Retinal pigment epithelial cell (primary cell): ENCODE results near the gene PKD2L2.
"Not testable (repeated sequence)": the region's sequence is repeated elsewhere in the genome, so short reads cannot be mapped to it uniquely, and the experiment has no call there.

Source experiments
- DNase-seq: peaks from one replicate; pipeline ENCODE4 v3.0.0-alpha.2; 2010; ENCODE audit warnings: low read depth
- H3K4me3 ChIP-seq: 2 replicates; pipeline ENCODE4 v1.5.1; 2011; ENCODE audit warnings: mild to moderate bottlenecking, low read length, control low read depth, moderate library complexity
- CTCF ChIP-seq: conservative IDR thresholded peaks from 2 replicates; pipeline ENCODE4 v1.5.1; 2011; ENCODE audit warnings: low read depth, low read length, control low read depth, inconsistent platforms

Gene PKD2L2

GRCh38 chr5:137935190-137935589 lies 45.9 kb downstream of the PKD2L2 start:
- H3K4me3 ChIP-seq: no peak overlapping the region
- TF ChIP-seq CTCF: no peak
- DNase-seq: no peak

GRCh38 chr5:137935694-137936093 lies 46.4 kb downstream of the PKD2L2 start:
- no peak for DNase-seq
- TF ChIP-seq CTCF: no peak
- no peak overlapping the region for H3K4me3 ChIP-seq

GRCh38 chr5:137937994-137938750 lies 48.9 kb downstream of the PKD2L2 start:
- TF ChIP-seq CTCF: no peak
- no peak for DNase-seq
- no peak overlapping the region for H3K4me3 ChIP-seq

- no peak overlapping the region for H3K4me3 ChIP-seq
- DNase-seq: no peak
- TF ChIP-seq CTCF: no peak
Observed at GRCh38 chr5:137938751-137939143, 49.5 kb downstream of the PKD2L2 start.

GRCh38 chr5:137939331-137939730 lies 50.1 kb downstream of the PKD2L2 start:
- H3K4me3 ChIP-seq: no peak overlapping the region
- no peak for TF ChIP-seq CTCF
- DNase-seq: no peak

GRCh38 chr5:137944280-137944679 lies 55.0 kb downstream of the PKD2L2 start:
- H3K4me3 ChIP-seq, DNase-seq: not testable (repeated sequence)

- H3K4me3 ChIP-seq: no peak overlapping the region
- TF ChIP-seq CTCF: no peak
- DNase-seq: no peak
Observed at GRCh38 chr5:137945825-137946224, 56.6 kb downstream of the PKD2L2 start.
